WTC11 (cell line): ENCODE data around the gene PIGR.

Source experiments
- CDX4 ChIP-seq: fragments of 250-450 bp; sonication (Bioruptor Pico); IDR thresholded peaks from 2 replicates; pipeline ENCODE4 v1.9.0; 2021; ENCODE audit warnings: moderate library complexity, mild to moderate bottlenecking, inconsistent platforms, borderline replicate concordance
- CREB1 ChIP-seq: sonication (generic); formaldehyde crosslinking; IDR thresholded peaks from 2 replicates; pipeline ENCODE4 v1.8.0; 2023; ENCODE audit warnings: mild to moderate bottlenecking, missing genetic modification reagents
- CTCF ChIP-seq: fragments of 200-600 bp; IDR thresholded peaks from 2 replicates; pipeline ENCODE4 v1.8.0; 2022; ENCODE audit warnings: antibody characterized with exemption
- E2F5 ChIP-seq: sonication (generic); formaldehyde crosslinking; IDR thresholded peaks from 2 replicates; pipeline ENCODE4 v1.8.1; 2022; ENCODE audit warnings: mild to moderate bottlenecking, moderate library complexity, missing genetic modification reagents
- MXD4 ChIP-seq: fragments of 250-450 bp; sonication (Bioruptor Pico); IDR thresholded peaks from 2 replicates; pipeline ENCODE4 v1.8.0; 2021; ENCODE audit warnings: mild to moderate bottlenecking, moderate library complexity, borderline replicate concordance

GRCh38 chr1:206939131-206939530, 7.1 kb downstream of the PIGR start:
- no peak for TF ChIP-seq E2F5 (CRISPR knock-in tag)
- TF ChIP-seq CTCF, result no peak
- TF ChIP-seq CDX4 (CRISPR knock-in tag), result no peak
- TF ChIP-seq CREB1 (CRISPR knock-in tag), result no peak
- no peak for TF ChIP-seq MXD4 (CRISPR knock-in tag)
